ENCODE results near the gene RHBDF2. TPM values are rescaled to one million over a fixed set of nuclear protein-coding genes. Genes with fewer than 3 reads are reported as not detected.

RHBDF2 gene
- total RNA-seq, 5 donors from 2014 or later (not counting 1 experiment from before 2014, with no cell fraction given), result 35.2 to 99.0 (median 74.0) TPM

GRCh38 chr17:76530811-76531485 lies 29.7 kb upstream of the RHBDF2 start:
- no peaks in the 10 kb centered on the region for H3K9me3 ChIP-seq
- no peaks in the 10 kb centered on the region for H3K36me3 Mint-ChIP-seq
- 84% methylated on average over 26 of the region's 32 CpGs for WGBS (ENCODE audit: insufficient coverage)
- no peak overlapping the region for H3K27ac Mint-ChIP-seq
- no peak overlapping the region for H3K4me3 Mint-ChIP-seq
- DNase-seq (no peak), ATAC-seq (replicated peaks in 1 of 4) (no peak)
- ChIA-PET POLR2A (no interaction called here), CTCF (no interaction called here)
- peaks cover 0 to 11% of the 10 kb centered on the region in 2 donors for H3K27me3 Mint-ChIP-seq
- H3K36me3 ChIP-seq (ENCODE audit: control insufficient read depth in 2 of 2, extremely low read depth in 1 of 2, insufficient read depth in 1 of 2, low read length in 1 of 2), result no peaks in the 10 kb centered on the region
- no peak overlapping the region for H3K4me3 ChIP-seq (ENCODE audit: control insufficient read depth in 1 of 2, extremely low read depth in 1 of 2, low read length in 1 of 2)
- no peaks in the 10 kb centered on the region for H3K9me3 Mint-ChIP-seq
- H3K27ac ChIP-seq (ENCODE audit: low read length), result no peak overlapping the region
- peaks cover 0 to 26% of the 10 kb centered on the region in 2 experiments for H3K27me3 ChIP-seq (replicated peaks in 1 of 2; ENCODE audit: control insufficient read depth in 2 of 2, extremely low read depth in 1 of 2, insufficient read depth in 2 of 2, low read length in 1 of 2)
- H3K4me1 ChIP-seq (ENCODE audit: control insufficient read depth in 1 of 2, extremely low read depth in 1 of 2, insufficient read depth in 2 of 2, low read length in 2 of 2), result peaks cover 7 to 38% of the 10 kb centered on the region in 2 experiments
- peaks cover 20 to 32% (median 24%) of the 10 kb centered on the region in 3 donors for H3K4me1 Mint-ChIP-seq

- H3K9me3 ChIP-seq, result no peaks in the 10 kb centered on the region
- ChIA-PET CTCF (no interaction called here), POLR2A (no interaction called here)
- 94% methylated on average over 22 of the region's 23 CpGs for WGBS (ENCODE audit: insufficient coverage)
- H3K36me3 Mint-ChIP-seq, result no peaks in the 10 kb centered on the region
- no peaks in the 10 kb centered on the region for H3K36me3 ChIP-seq (ENCODE audit: control insufficient read depth in 2 of 2, extremely low read depth in 1 of 2, insufficient read depth in 1 of 2, low read length in 1 of 2)
- H3K4me1 ChIP-seq (ENCODE audit: control insufficient read depth in 1 of 2, extremely low read depth in 1 of 2, insufficient read depth in 2 of 2, low read length in 2 of 2), result peaks cover 7 to 38% of the 10 kb centered on the region in 2 experiments
- peak overlapping the region in 1 of 2 donors; percentile 68 for H3K27ac Mint-ChIP-seq
- no peak overlapping the region for H3K27ac ChIP-seq (ENCODE audit: low read length)
- no peak for ATAC-seq (replicated peaks in 1 of 4)
- H3K4me1 Mint-ChIP-seq, result peaks cover 18 to 32% (median 24%) of the 10 kb centered on the region in 3 donors
- no peaks in the 10 kb centered on the region for H3K9me3 Mint-ChIP-seq
- H3K27me3 Mint-ChIP-seq, result peaks cover 0 to 7% of the 10 kb centered on the region in 2 donors
- DNase-seq, result no peak
- H3K4me3 Mint-ChIP-seq, result peak overlapping the region in 1 of 3 donors; percentile 56
- H3K4me3 ChIP-seq (ENCODE audit: control insufficient read depth in 1 of 2, extremely low read depth in 1 of 2, low read length in 1 of 2), result no peak overlapping the region
- H3K27me3 ChIP-seq (replicated peaks in 1 of 2; ENCODE audit: control insufficient read depth in 2 of 2, extremely low read depth in 1 of 2, insufficient read depth in 2 of 2, low read length in 1 of 2), result peaks cover 0 to 19% of the 10 kb centered on the region in 2 experiments
Observed at GRCh38 chr17:76530095-76530723, 29.0 kb upstream of the RHBDF2 start.

- H3K9me3 ChIP-seq, result no peaks in the 10 kb centered on the region
- ChIA-PET POLR2A (no interaction called here), CTCF (interaction anchor here (0.6 to 0.7 kb wide), 3 partner anchors 144 to 759 kb away, joined by 4 to 5 read pairs (median 4); no protein-coding TSS in a partner anchor)
- 91% methylated on average over 8 of the region's 20 CpGs for WGBS (ENCODE audit: insufficient coverage)
- no peak for DNase-seq
- H3K27ac ChIP-seq (ENCODE audit: low read length), result peak overlapping the region; percentile 34
- Mint-ChIP-seq H3K36me3 (no peaks in the 10 kb centered on the region), H3K27me3 (peaks cover 0 to 5% of the 10 kb centered on the region in 2 donors), H3K9me3 (no peaks in the 10 kb centered on the region), H3K4me3 (peak overlapping the region in 1 of 3 donors; percentile 68), H3K4me1 (peaks cover 20 to 37% (median 24%) of the 10 kb centered on the region in 3 donors), H3K27ac (peak overlapping the region in 1 of 2 donors; percentile 52)
- peaks cover 7 to 38% of the 10 kb centered on the region in 2 experiments for H3K4me1 ChIP-seq (ENCODE audit: control insufficient read depth in 1 of 2, extremely low read depth in 1 of 2, insufficient read depth in 2 of 2, low read length in 2 of 2)
- no peak overlapping the region for H3K4me3 ChIP-seq (ENCODE audit: control insufficient read depth in 1 of 2, extremely low read depth in 1 of 2, low read length in 1 of 2)
- H3K36me3 ChIP-seq (ENCODE audit: control insufficient read depth in 2 of 2, extremely low read depth in 1 of 2, insufficient read depth in 1 of 2, low read length in 1 of 2), result no peaks in the 10 kb centered on the region
- H3K27me3 ChIP-seq (replicated peaks in 1 of 2; ENCODE audit: control insufficient read depth in 2 of 2, extremely low read depth in 1 of 2, insufficient read depth in 2 of 2, low read length in 1 of 2), result peaks cover 0 to 13% of the 10 kb centered on the region in 2 experiments
- no peak for ATAC-seq (replicated peaks in 1 of 4)
Observed at GRCh38 chr17:76529224-76530094, 28.2 kb upstream of the RHBDF2 start.

GRCh38 chr17:76528528-76529223 lies 27.5 kb upstream of the RHBDF2 start:
- peak in 4 of 35 experiments; percentile 15 to 34 (median 26) for DNase-seq

GRCh38 chr17:76528156-76528527 lies 26.9 kb upstream of the RHBDF2 start:
- no peaks in the 10 kb centered on the region for H3K9me3 ChIP-seq
- ChIA-PET POLR2A (interaction anchor here in 1 of 2 donors (0.7 kb wide), 1 partner anchor 90 kb away, joined by 4 read pairs; no protein-coding TSS in a partner anchor), CTCF (interaction anchor here (0.7 to 1.6 kb wide), 3 partner anchors 16 to 185 kb away, joined by 3 to 5 read pairs (median 3); no protein-coding TSS in a partner anchor)
- DNase-seq (peak in 2 of 35 experiments; percentile 17 to 22), ATAC-seq (replicated peaks in 1 of 4) (peak; percentile 7 to 65 (median 22))
- peaks cover 7 to 43% of the 10 kb centered on the region in 2 experiments for H3K4me1 ChIP-seq (ENCODE audit: control insufficient read depth in 1 of 2, extremely low read depth in 1 of 2, insufficient read depth in 2 of 2, low read length in 2 of 2)
- Mint-ChIP-seq H3K36me3 (no peaks in the 10 kb centered on the region), H3K9me3 (no peaks in the 10 kb centered on the region), H3K27me3 (peaks cover 0 to 5% of the 10 kb centered on the region in 2 donors), H3K4me1 (peaks cover 29 to 45% (median 32%) of the 10 kb centered on the region in 3 donors), H3K4me3 (peak overlapping the region in 2 of 3 donors; percentile 45 to 68), H3K27ac (peak overlapping the region; percentile 81 to 84)
- H3K36me3 ChIP-seq (ENCODE audit: control insufficient read depth in 2 of 2, extremely low read depth in 1 of 2, insufficient read depth in 1 of 2, low read length in 1 of 2), result no peaks in the 10 kb centered on the region
- 76% methylated on average over 9 of the region's 15 CpGs for WGBS (ENCODE audit: insufficient coverage)
- H3K27ac ChIP-seq (ENCODE audit: low read length), result peak overlapping the region; percentile 71
- peak overlapping the region; percentile 23 to 38 for H3K4me3 ChIP-seq (ENCODE audit: control insufficient read depth in 1 of 2, extremely low read depth in 1 of 2, low read length in 1 of 2)
- peaks cover 0 to 13% of the 10 kb centered on the region in 2 experiments for H3K27me3 ChIP-seq (replicated peaks in 1 of 2; ENCODE audit: control insufficient read depth in 2 of 2, extremely low read depth in 1 of 2, insufficient read depth in 2 of 2, low read length in 1 of 2)

More at GRCh38 chr17:76528528-76529223, 27.5 kb upstream of the RHBDF2 start:
- CTCF ChIA-PET, result interaction anchor here (0.6 to 1.6 kb wide), 6 partner anchors 16 to 760 kb away, joined by 3 to 5 read pairs (median 4); no protein-coding TSS in a partner anchor
- peak overlapping the region in 2 of 3 donors; percentile 28 to 68 for H3K4me3 Mint-ChIP-seq
- POLR2A ChIA-PET, result interaction anchor here in 1 of 2 donors (0.7 kb wide), 1 partner anchor 90 kb away, joined by 4 read pairs; no protein-coding TSS in a partner anchor
- Histone ChIP-seq H3K27me3 (replicated peaks in 1 of 2; ENCODE audit: control insufficient read depth in 2 of 2, extremely low read depth in 1 of 2, insufficient read depth in 2 of 2, low read length in 1 of 2) (peaks cover 0 to 13% of the 10 kb centered on the region in 2 experiments), H3K9me3 (no peaks in the 10 kb centered on the region), H3K36me3 (ENCODE audit: control insufficient read depth in 2 of 2, extremely low read depth in 1 of 2, insufficient read depth in 1 of 2, low read length in 1 of 2) (no peaks in the 10 kb centered on the region), H3K27ac (ENCODE audit: low read length) (peak overlapping the region; percentile 71), H3K4me3 (ENCODE audit: control insufficient read depth in 1 of 2, extremely low read depth in 1 of 2, low read length in 1 of 2) (peak overlapping the region; percentile 23 to 38), H3K4me1 (ENCODE audit: control insufficient read depth in 1 of 2, extremely low read depth in 1 of 2, insufficient read depth in 2 of 2, low read length in 2 of 2) (peaks cover 7 to 38% of the 10 kb centered on the region in 2 experiments)
- H3K4me1 Mint-ChIP-seq, result peaks cover 24 to 39% (median 27%) of the 10 kb centered on the region in 3 donors
- H3K36me3 Mint-ChIP-seq, result no peaks in the 10 kb centered on the region
- 57% methylated on average over 21 of the region's 31 CpGs for WGBS (ENCODE audit: insufficient coverage)
- peak in 1 of 4 experiments; percentile 26 for ATAC-seq (replicated peaks in 1 of 4)
- peaks cover 0 to 5% of the 10 kb centered on the region in 2 donors for H3K27me3 Mint-ChIP-seq
- peak overlapping the region; percentile 81 to 84 for H3K27ac Mint-ChIP-seq
- no peaks in the 10 kb centered on the region for H3K9me3 Mint-ChIP-seq

All from T-cell (primary cell).